ENCODE measurements around the gene OTOGL.
"Not testable (repeated sequence)": the region's sequence is repeated elsewhere in the genome, so short reads cannot be mapped to it uniquely, and the experiment has no call there.

Gene OTOGL

GRCh38 chr12:80099259-80099658 is at the start of gene OTOGL:
TSS of gene OTOGL (plus strand) at chr12:80099537. CDS start at chr12:80209432, 109,895 bp downstream.
- no peak within 1 kb of the TSS for H3K4me3 ChIP-seq (ENCODE audit: low read length)
- TF ChIP-seq ZNF274 (IDR thresholded peaks at IDR 0.05; ENCODE audit: low read depth, low read length) = no peak

GRCh38 chr12:80050236-80050635 is 49.1 kb upstream of the OTOGL start:
- TF ChIP-seq ZNF274 (IDR thresholded peaks at IDR 0.05; ENCODE audit: low read depth, low read length) = no peak
- H3K4me3 ChIP-seq (ENCODE audit: low read length) = no peak overlapping the region

- no peak overlapping the region for H3K4me3 ChIP-seq (ENCODE audit: low read length)
- TF ChIP-seq ZNF274 (IDR thresholded peaks at IDR 0.05; ENCODE audit: low read depth, low read length) = no peak
Measured at GRCh38 chr12:80053051-80053790, 46.1 kb upstream of the OTOGL start.

- TF ChIP-seq ZNF274 (IDR thresholded peaks at IDR 0.05; ENCODE audit: low read depth, low read length) = no peak
- H3K4me3 ChIP-seq (ENCODE audit: low read length) = no peak overlapping the region
Measured at GRCh38 chr12:80056232-80056631, 43.1 kb upstream of the OTOGL start.

GRCh38 chr12:80056845-80057244 is 42.5 kb upstream of the OTOGL start:
- TF ChIP-seq ZNF274 (IDR thresholded peaks at IDR 0.05; ENCODE audit: low read depth, low read length) = no peak
- H3K4me3 ChIP-seq (ENCODE audit: low read length) = no peak overlapping the region

GRCh38 chr12:80058586-80058985 is 40.8 kb upstream of the OTOGL start:
- TF ChIP-seq ZNF274 (IDR thresholded peaks at IDR 0.05; ENCODE audit: low read depth, low read length) = no peak
- H3K4me3 ChIP-seq (ENCODE audit: low read length) = no peak overlapping the region

- no peak overlapping the region for H3K4me3 ChIP-seq (ENCODE audit: low read length)
- TF ChIP-seq ZNF274 (IDR thresholded peaks at IDR 0.05; ENCODE audit: low read depth, low read length) = no peak
Measured at GRCh38 chr12:80059102-80059501, 40.2 kb upstream of the OTOGL start.

GRCh38 chr12:80059875-80060274 is 39.5 kb upstream of the OTOGL start:
- no peak for TF ChIP-seq ZNF274 (IDR thresholded peaks at IDR 0.05; ENCODE audit: low read depth, low read length)

GRCh38 chr12:80064269-80064668 is 35.1 kb upstream of the OTOGL start:
- no peak for TF ChIP-seq ZNF274 (IDR thresholded peaks at IDR 0.05; ENCODE audit: low read depth, low read length)
- H3K4me3 ChIP-seq (ENCODE audit: low read length) = no peak overlapping the region

More at GRCh38 chr12:80059875-80060274, 39.5 kb upstream of the OTOGL start:
- H3K4me3 ChIP-seq (ENCODE audit: low read length) = no peak overlapping the region

GRCh38 chr12:80064951-80065350 is 34.4 kb upstream of the OTOGL start:
- TF ChIP-seq ZNF274 (IDR thresholded peaks at IDR 0.05; ENCODE audit: low read depth, low read length) = no peak
- H3K4me3 ChIP-seq (ENCODE audit: low read length) = no peak overlapping the region

GRCh38 chr12:80068173-80068572 is 31.2 kb upstream of the OTOGL start:
- H3K4me3 ChIP-seq (ENCODE audit: low read length) = no peak overlapping the region
- no peak for TF ChIP-seq ZNF274 (IDR thresholded peaks at IDR 0.05; ENCODE audit: low read depth, low read length)

- not testable (repeated sequence) for H3K4me3 ChIP-seq (ENCODE audit: low read length)
Measured at GRCh38 chr12:80083892-80084614, 15.3 kb upstream of the OTOGL start.

- no peak for TF ChIP-seq ZNF274 (IDR thresholded peaks at IDR 0.05; ENCODE audit: low read depth, low read length)
Measured at GRCh38 chr12:80086025-80086424, 13.3 kb upstream of the OTOGL start.

GRCh38 chr12:80087486-80088213 is 11.7 kb upstream of the OTOGL start:
- no peak for TF ChIP-seq ZNF274 (IDR thresholded peaks at IDR 0.05; ENCODE audit: low read depth, low read length)
- no peak overlapping the region for H3K4me3 ChIP-seq (ENCODE audit: low read length)

More at GRCh38 chr12:80086025-80086424, 13.3 kb upstream of the OTOGL start:
- no peak overlapping the region for H3K4me3 ChIP-seq (ENCODE audit: low read length)

- no peak for TF ChIP-seq ZNF274 (IDR thresholded peaks at IDR 0.05; ENCODE audit: low read depth, low read length)
- no peak overlapping the region for H3K4me3 ChIP-seq (ENCODE audit: low read length)
Measured at GRCh38 chr12:80100591-80100990, 1.3 kb downstream of the OTOGL start.
